Central memory CD8-positive, alpha-beta T cell (primary cell): ENCODE measurements around the gene PLAC1.

ENCODE experiments used
- ATAC-seq: fragments of 150-1000 bp; cut with Tn5 transposase; replicated peaks from 2 replicates; pipeline ENCODE4 v1.10.0; 2022; ENCODE audit warnings: mild to moderate bottlenecking, moderate FRiP score, moderate number of reproducible peaks; ENCODE audit not compliant: poor library complexity, severe bottlenecking; ENCODE audit errors: extremely low read depth
- DNase-seq, 2 donors: peaks; one replicate each; pipeline ENCODE4 v3.0.0; 2021; ENCODE audit warnings: low spot score in 2 of 2
- H3K27ac Mint-ChIP-seq: one replicate; pipeline ENCODE4 v1.8.0; 2022; ENCODE audit warnings: low read depth, mild to moderate bottlenecking, moderate library complexity, mixed read lengths
- H3K27me3 Mint-ChIP-seq: one replicate; pipeline ENCODE4 v1.8.0; 2022; ENCODE audit warnings: mixed read lengths
- H3K36me3 Mint-ChIP-seq: one replicate; pipeline ENCODE4 v1.8.0; 2022; ENCODE audit warnings: mild to moderate bottlenecking, moderate library complexity, mixed read lengths; ENCODE audit not compliant: insufficient read depth
- H3K4me1 Mint-ChIP-seq: one replicate; pipeline ENCODE4 v1.8.0; 2022; ENCODE audit warnings: mixed read lengths
- H3K4me3 Mint-ChIP-seq: one replicate; pipeline ENCODE4 v1.8.0; 2022; ENCODE audit warnings: mild to moderate bottlenecking, moderate library complexity, mixed read lengths
- H3K9me3 Mint-ChIP-seq: one replicate; pipeline ENCODE4 v1.8.0; 2022; ENCODE audit warnings: mixed read lengths

PLAC1 gene

DNA sequence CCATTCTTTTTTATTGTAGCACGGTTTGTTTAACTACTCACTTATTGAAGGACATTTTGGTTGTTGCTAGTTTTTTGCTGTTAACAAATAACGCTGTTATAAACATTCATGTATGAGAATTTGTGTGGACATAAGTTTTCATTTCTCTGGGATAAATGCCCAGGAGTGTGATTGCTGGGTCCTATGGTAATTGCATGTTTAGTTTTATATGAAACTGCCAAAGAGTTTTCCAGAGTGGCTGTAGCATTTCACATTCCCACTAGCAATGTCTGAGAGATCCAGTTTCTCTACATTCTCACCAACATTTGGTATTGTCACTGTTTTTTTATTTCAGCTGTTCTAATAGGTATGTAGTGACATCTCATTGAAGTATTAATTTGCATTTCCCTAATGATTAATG lies 66.8 kb downstream of the PLAC1 start:
- no peak overlapping the region for H3K27ac Mint-ChIP-seq
- DNase-seq, result no peak
- H3K36me3 Mint-ChIP-seq, result no peaks in the 10 kb centered on the region
- H3K4me1 Mint-ChIP-seq, result no peaks in the 10 kb centered on the region
- no peak overlapping the region for H3K4me3 Mint-ChIP-seq
- H3K9me3 Mint-ChIP-seq, result no peaks in the 10 kb centered on the region
- H3K27me3 Mint-ChIP-seq, result peaks cover 31% of the 10 kb centered on the region
- ATAC-seq, result no peak

DNA sequence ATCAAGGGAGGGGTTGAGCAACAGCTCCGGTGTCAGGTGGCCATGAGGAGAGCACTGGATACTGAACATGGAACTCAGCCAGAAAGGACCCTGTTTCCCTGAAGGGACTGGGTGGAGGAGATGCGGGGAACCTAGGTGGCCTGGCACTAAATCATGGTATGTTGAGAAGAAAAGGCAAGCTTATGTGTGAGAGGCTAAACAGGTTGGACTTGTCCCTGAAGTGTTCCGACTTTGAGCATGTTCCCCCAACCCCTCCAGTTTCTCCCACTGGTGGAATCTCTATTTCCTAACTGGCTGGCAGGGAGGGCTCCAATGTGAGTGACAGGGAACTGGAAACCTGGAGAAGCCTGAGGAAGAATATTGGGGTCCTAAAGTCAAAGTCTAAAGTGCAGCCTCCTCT lies 69.5 kb downstream of the PLAC1 start:
- Mint-ChIP-seq H3K27me3 (peaks cover 10% of the 10 kb centered on the region), H3K4me3 (no peak overlapping the region), H3K36me3 (no peaks in the 10 kb centered on the region), H3K4me1 (no peaks in the 10 kb centered on the region), H3K27ac (no peak overlapping the region), H3K9me3 (no peaks in the 10 kb centered on the region)
- ATAC-seq (no peak), DNase-seq (no peak)

DNA sequence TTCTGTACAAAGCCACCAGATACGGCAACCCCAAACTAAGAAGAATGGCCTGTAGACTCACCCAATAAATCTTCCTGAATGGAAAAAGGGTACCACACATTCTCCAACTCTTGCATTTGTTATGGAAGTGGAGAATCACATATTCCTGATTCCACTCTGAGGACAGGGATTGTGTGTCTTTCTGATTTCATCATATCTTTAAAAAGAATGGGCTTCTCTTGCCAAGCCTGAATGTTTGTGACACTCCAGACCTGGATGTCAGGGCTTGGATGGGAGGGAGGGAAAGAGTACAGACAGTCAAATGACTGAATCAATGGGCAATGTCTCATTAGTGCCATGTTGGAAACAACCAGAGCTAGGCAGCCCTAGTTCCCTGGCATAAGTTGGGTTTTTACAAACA lies 77.4 kb downstream of the PLAC1 start:
- H3K27me3 Mint-ChIP-seq, result no peaks in the 10 kb centered on the region
- H3K9me3 Mint-ChIP-seq, result no peaks in the 10 kb centered on the region
- no peaks in the 10 kb centered on the region for H3K36me3 Mint-ChIP-seq
- H3K4me3 Mint-ChIP-seq, result no peak overlapping the region
- H3K4me1 Mint-ChIP-seq, result no peaks in the 10 kb centered on the region
- ATAC-seq, result no peak
- H3K27ac Mint-ChIP-seq, result no peak overlapping the region
- DNase-seq, result no peak

DNA sequence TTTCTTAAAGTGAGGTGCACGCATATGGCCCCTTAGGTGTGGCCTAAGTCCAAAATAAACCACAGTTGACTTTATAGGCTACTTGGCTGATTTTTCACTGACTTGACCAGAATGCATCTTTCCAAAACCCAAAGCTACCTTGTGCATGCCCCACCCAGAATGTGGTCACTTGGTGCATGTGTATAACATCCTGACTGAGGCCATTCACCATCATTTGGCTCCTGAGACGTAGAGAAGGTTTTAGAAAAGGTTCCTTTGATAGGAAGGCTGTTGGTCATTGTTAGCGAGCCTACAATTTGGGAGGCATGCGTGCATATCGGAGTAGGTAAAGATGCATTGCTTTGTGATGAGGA lies 84.6 kb downstream of the PLAC1 start:
- ATAC-seq (no peak), DNase-seq (no peak)
- no peak overlapping the region for H3K27ac Mint-ChIP-seq
- H3K4me1 Mint-ChIP-seq, result no peaks in the 10 kb centered on the region
- no peaks in the 10 kb centered on the region for H3K36me3 Mint-ChIP-seq
- H3K27me3 Mint-ChIP-seq, result peaks cover 26% of the 10 kb centered on the region
- no peaks in the 10 kb centered on the region for H3K9me3 Mint-ChIP-seq
- no peak overlapping the region for H3K4me3 Mint-ChIP-seq

DNA sequence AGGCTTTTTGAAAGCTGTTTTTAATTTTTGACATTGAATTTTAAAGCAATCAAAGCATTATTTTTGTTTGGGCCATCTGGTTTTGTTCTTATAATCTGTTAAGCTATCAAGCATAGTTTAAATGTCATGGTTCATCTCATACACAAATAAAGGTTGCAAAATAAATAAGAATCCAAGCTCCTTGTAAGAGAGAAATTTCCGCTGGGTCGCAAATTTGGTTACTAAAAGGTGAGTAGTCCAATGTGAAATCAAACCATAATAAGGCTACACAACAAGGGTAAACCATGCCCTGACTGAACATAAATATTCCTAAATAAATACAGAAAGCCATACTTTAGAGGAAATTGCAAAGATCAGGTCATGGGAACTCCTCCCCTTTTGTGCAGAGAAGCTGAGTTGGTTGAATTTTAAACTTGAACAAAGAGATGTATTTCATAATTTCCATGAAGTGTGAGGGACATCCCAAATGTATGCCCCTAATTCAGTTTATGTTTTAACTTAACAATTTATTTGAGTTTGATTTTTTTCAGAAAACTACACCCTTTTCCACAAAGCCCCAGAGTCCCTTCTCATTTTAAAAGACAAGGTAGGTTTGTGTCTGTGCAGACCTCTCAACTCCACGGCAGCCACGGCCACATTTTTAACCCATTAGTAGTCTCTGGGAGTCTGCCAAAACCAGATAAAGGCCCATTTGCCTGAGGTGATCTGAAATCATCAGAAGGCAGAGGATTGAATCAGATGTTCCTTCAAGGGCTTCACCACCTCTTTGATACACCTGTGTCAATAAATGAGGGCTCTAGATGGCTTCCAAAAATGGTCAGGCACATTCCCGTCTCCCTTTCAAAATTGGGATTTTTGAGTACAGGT lies 85.2 kb downstream of the PLAC1 start:
- Mint-ChIP-seq H3K36me3 (no peaks in the 10 kb centered on the region), H3K27me3 (peaks cover 31% of the 10 kb centered on the region), H3K9me3 (no peaks in the 10 kb centered on the region), H3K27ac (no peak overlapping the region), H3K4me1 (no peaks in the 10 kb centered on the region), H3K4me3 (no peak overlapping the region)
- DNase-seq, result no peak
- no peak for ATAC-seq

DNA sequence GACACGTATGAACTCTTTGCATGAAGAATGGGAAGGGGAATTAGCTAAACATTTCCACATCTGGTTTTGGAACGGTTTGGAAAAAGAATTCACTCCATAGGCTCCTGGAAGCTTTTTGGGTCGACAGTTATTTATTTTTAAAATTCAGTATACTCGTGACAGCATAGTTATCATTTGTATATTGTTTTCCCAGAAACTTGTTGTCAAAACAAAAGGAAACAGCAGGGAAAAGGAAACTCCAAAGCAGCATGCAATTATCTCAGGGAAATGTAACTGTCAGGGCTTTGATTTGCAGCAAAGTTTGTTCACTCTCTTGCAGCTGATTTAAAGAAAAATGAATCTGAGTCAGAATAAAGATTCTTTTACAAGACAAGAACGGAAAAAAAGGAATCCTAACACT lies 86.5 kb downstream of the PLAC1 start:
- no peaks in the 10 kb centered on the region for H3K9me3 Mint-ChIP-seq
- ATAC-seq, result no peak
- DNase-seq, result no peak
- peaks cover 31% of the 10 kb centered on the region for H3K27me3 Mint-ChIP-seq
- H3K27ac Mint-ChIP-seq, result no peak overlapping the region
- no peaks in the 10 kb centered on the region for H3K4me1 Mint-ChIP-seq
- no peak overlapping the region for H3K4me3 Mint-ChIP-seq
- H3K36me3 Mint-ChIP-seq, result no peaks in the 10 kb centered on the region

DNA sequence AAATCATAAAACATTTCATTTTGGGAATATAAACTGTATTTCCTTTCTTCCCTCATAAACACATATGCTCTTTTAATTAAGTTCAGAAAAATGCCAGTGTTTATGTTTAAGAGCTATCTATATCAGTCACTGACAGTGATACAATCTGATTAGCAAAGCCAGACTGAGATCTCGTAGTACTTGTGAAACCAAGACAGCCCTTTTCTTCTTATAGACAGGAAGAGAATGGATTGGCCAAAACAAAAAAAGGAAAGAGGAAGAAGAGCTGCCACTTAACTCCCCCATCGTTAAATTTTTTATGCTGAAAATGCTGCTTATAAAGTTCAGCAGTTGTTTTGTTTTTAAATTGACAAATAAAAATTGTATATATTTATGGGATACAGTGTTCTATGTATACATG lies 87.4 kb downstream of the PLAC1 start:
- H3K27ac Mint-ChIP-seq, result no peak overlapping the region
- H3K4me3 Mint-ChIP-seq, result no peak overlapping the region
- DNase-seq (no peak), ATAC-seq (no peak)
- H3K4me1 Mint-ChIP-seq, result no peaks in the 10 kb centered on the region
- peaks cover 31% of the 10 kb centered on the region for H3K27me3 Mint-ChIP-seq
- H3K9me3 Mint-ChIP-seq, result no peaks in the 10 kb centered on the region
- H3K36me3 Mint-ChIP-seq, result no peaks in the 10 kb centered on the region

DNA sequence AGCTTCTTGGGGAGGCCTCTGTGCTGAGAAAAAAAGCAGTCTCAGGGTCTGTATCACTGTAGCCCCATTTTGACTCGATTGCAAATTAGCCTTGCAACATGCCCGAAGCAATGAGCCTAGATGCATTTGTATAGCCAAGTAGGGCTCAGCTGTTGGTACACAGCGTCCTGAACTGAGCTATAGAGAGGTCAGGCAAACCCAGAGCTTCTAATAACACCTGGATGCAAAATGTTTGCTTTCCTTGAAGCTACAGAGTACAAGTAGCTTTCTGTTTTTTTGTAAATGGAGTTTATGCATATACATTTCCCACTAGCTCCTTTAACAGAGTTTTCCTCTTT lies 87.8 kb downstream of the PLAC1 start:
- no peaks in the 10 kb centered on the region for H3K36me3 Mint-ChIP-seq
- no peak for DNase-seq
- no peaks in the 10 kb centered on the region for H3K9me3 Mint-ChIP-seq
- H3K27ac Mint-ChIP-seq, result no peak overlapping the region
- H3K27me3 Mint-ChIP-seq, result peaks cover 33% of the 10 kb centered on the region
- no peaks in the 10 kb centered on the region for H3K4me1 Mint-ChIP-seq
- no peak overlapping the region for H3K4me3 Mint-ChIP-seq
- no peak for ATAC-seq

DNA sequence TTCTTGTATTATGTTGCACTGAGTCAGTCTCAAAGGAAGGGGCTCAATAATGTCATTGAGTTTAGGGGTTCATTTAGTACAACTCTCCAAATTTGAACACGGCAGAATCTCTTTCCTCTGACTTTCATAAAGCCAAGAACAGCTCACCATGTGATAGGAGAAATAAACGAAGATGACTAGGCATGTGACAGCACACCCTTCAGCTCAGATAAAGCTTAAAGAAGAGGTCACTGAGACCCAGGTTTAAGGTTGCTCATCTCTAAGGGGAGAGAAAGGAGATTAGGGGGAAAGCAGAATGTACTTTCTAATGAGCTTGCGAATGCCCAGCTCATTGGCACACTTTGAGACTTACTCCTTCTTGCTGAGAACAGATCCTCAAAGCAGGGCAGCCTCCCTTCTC lies 89.0 kb downstream of the PLAC1 start:
- Mint-ChIP-seq H3K4me1 (no peaks in the 10 kb centered on the region), H3K27me3 (peaks cover 29% of the 10 kb centered on the region), H3K4me3 (no peak overlapping the region), H3K27ac (no peak overlapping the region), H3K36me3 (no peaks in the 10 kb centered on the region), H3K9me3 (no peaks in the 10 kb centered on the region)
- ATAC-seq, result no peak
- no peak for DNase-seq

DNA sequence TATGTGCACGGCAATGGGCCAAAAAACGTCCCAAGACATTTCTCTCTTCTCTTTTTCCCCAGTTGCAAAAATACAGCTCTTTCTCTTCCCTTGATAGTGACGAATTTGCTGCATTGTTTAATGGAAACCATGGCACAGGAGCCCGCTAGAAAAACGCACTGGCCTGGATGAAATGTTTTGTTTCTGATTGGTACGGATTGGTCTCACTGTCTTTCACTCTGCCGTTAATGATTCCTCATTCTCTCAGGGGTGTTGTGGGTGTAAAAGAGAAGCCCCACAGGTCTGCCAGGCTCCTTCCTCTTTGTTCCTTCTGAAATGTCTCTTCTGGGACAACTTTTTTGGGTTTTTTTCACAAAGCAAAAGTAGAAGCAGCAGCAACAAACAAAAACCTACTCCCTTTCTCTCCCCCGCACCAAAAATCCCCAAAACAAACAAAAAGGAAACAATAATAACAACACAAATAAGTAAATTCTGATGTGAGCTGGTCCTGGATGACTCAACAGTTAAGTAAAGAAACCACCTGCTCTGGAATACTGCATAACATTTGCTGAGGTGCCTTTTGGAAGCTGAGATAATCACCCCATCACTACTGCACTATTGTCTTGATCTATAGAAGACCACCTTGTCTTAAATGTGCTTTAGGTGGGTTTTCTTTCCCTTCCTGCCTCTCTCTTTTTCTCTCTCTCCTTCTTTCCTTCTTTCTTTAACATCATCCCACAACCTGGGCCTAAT lies 89.8 kb downstream of the PLAC1 start:
- no peaks in the 10 kb centered on the region for H3K36me3 Mint-ChIP-seq
- no peaks in the 10 kb centered on the region for H3K9me3 Mint-ChIP-seq
- H3K4me3 Mint-ChIP-seq, result no peak overlapping the region
- ATAC-seq (no peak), DNase-seq (no peak)
- H3K4me1 Mint-ChIP-seq, result no peaks in the 10 kb centered on the region
- peaks cover 27% of the 10 kb centered on the region for H3K27me3 Mint-ChIP-seq
- H3K27ac Mint-ChIP-seq, result no peak overlapping the region

DNA sequence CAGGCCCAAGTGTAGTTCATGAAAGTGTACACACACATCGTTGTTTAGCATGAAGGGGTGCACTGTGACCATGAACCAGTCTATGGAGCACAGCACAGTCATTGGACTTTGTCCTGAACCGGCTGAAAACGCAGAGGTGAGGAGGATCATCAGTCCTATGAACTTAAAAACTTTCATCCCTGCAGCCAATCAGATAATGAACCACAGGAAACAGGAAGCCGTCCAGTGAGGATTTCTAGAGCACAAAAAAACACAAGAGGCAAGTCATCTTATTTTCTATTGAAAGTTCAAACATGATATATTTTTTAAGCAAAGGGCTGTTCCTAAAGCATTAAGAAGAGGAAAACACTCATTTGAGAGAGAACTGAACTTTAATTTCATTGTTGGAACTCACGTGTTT lies 91.8 kb downstream of the PLAC1 start:
- no peak for DNase-seq
- Mint-ChIP-seq H3K4me1 (no peaks in the 10 kb centered on the region), H3K27me3 (peaks cover 43% of the 10 kb centered on the region), H3K36me3 (peaks cover 1% of the 10 kb centered on the region), H3K9me3 (no peaks in the 10 kb centered on the region), H3K4me3 (no peak overlapping the region), H3K27ac (no peak overlapping the region)
- ATAC-seq, result no peak

DNA sequence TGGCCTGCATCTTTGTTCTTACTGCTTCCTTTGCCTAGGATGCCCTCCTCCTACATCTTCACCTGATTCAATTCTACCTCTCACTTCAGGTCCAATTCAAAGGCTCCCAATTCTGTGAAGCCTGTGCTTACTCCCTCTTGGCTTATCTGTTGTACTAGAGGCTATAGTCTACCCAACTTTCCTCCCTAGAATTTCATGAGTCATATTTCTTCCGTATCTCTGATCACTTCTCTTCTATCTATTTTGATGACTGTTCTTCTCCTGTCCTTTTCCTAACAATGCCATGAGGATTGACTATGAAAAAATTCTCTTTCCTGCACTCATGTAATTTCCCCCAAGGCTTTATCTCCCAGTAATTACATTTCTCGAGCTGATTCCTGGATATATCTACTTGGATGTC lies 96.3 kb downstream of the PLAC1 start:
- Mint-ChIP-seq H3K27ac (no peak overlapping the region), H3K4me3 (no peak overlapping the region), H3K27me3 (peaks cover 35% of the 10 kb centered on the region), H3K36me3 (peaks cover 1% of the 10 kb centered on the region), H3K4me1 (no peaks in the 10 kb centered on the region), H3K9me3 (no peaks in the 10 kb centered on the region)
- ATAC-seq (no peak), DNase-seq (no peak)

DNA sequence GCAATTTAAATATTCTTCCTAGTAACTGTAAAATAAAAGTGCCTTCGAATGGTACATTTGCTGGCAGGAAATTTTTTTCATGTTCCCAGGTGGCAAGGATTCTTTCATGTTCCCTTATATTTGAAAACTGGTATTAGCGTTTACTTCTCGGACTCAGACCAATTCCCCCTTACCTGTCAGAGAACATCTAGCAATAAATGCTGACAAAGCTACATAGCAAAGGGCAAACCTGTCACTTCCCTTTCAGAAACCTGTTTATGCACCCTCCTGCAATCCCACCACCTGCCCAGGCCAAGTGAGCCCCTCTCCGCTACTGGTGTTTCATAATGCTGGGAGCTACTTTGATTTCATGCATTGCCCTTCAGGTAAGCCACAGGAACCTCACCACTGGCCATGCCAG lies 100.1 kb downstream of the PLAC1 start:
- H3K4me3 Mint-ChIP-seq, result no peak overlapping the region
- no peaks in the 10 kb centered on the region for H3K4me1 Mint-ChIP-seq
- H3K36me3 Mint-ChIP-seq, result peaks cover 3% of the 10 kb centered on the region
- no peak overlapping the region for H3K27ac Mint-ChIP-seq
- DNase-seq (no peak), ATAC-seq (no peak)
- peaks cover 55% of the 10 kb centered on the region for H3K27me3 Mint-ChIP-seq
- no peaks in the 10 kb centered on the region for H3K9me3 Mint-ChIP-seq
